Osteoblast (primary cell): ENCODE measurements around the gene LGALS9. TPM values are rescaled to one million over a fixed set of nuclear protein-coding genes. Genes with fewer than 3 reads are reported as not detected.

Experiments
- DNase-seq: peaks from one replicate; pipeline ENCODE4 v3.0.0; 2011; ENCODE audit warnings: low spot score, mixed read lengths; ENCODE audit not compliant: insufficient read length; ENCODE audit errors: missing footprints
- H2AFZ ChIP-seq: 2 replicates; pipeline ENCODE4 v1.6.0; 2011; ENCODE audit warnings: mild to moderate bottlenecking, low read length
- H3K27ac ChIP-seq: 2 replicates; pipeline ENCODE4 v1.5.1; 2011; ENCODE audit warnings: mild to moderate bottlenecking, low read depth, low read length, moderate library complexity
- H3K27me3 ChIP-seq: 2 replicates; pipeline ENCODE4 v1.6.0; 2012; ENCODE audit warnings: mild to moderate bottlenecking, control low read depth, inconsistent platforms, low read length, moderate library complexity; ENCODE audit not compliant: insufficient read depth
- H3K36me3 ChIP-seq: 2 replicates; pipeline ENCODE4 v1.5.1; 2011; ENCODE audit warnings: mild to moderate bottlenecking, low read length, control low read depth, moderate library complexity; ENCODE audit not compliant: insufficient read depth
- H3K4me1 ChIP-seq: 2 replicates; pipeline ENCODE4 v1.5.1; 2011; ENCODE audit warnings: mild to moderate bottlenecking, low read length, control low read depth, moderate library complexity; ENCODE audit not compliant: insufficient read depth
- H3K4me2 ChIP-seq: 2 replicates; pipeline ENCODE4 v1.6.0; 2011; ENCODE audit warnings: mild to moderate bottlenecking, low read length; ENCODE audit not compliant: insufficient read depth
- H3K4me3 ChIP-seq: fragments of 200-600 bp; sonication (generic); 3 replicates; pipeline ENCODE4 v1.5.1; 2012; ENCODE audit warnings: mild to moderate bottlenecking, low read length, inconsistent platforms; ENCODE audit not compliant: insufficient read depth
- H3K79me2 ChIP-seq: 2 replicates; pipeline ENCODE4 v1.6.0; 2012; ENCODE audit warnings: mild to moderate bottlenecking, low read length, control low read depth, inconsistent platforms; ENCODE audit not compliant: insufficient read depth
- H3K9me3 ChIP-seq: 2 replicates; pipeline ENCODE4 v1.5.1; 2011; ENCODE audit warnings: low read depth, low read length, control low read depth
- H4K20me1 ChIP-seq: 2 replicates; pipeline ENCODE4 v1.6.0; 2012; ENCODE audit warnings: mild to moderate bottlenecking, low read length, control low read depth; ENCODE audit not compliant: insufficient read depth
- total RNA-seq: library from RNA; depleted of rRNA; stranded (reverse); fragments of >200 nt; gene quantifications from 2 replicates; pipeline ENCODE4 v1.2.3, GENCODE V29; 2012
- TF ChIP-seq, protein P1 (sequence below): IDR thresholded peaks from 2 replicates; pipeline ENCODE4 v1.5.1; 2011; ENCODE audit warnings: mild to moderate bottlenecking, low read depth, low read length, moderate library complexity; ENCODE audit errors: extremely low read depth

LGALS9 gene
- total RNA-seq, 1 donor: 1.4 TPM

DNA sequence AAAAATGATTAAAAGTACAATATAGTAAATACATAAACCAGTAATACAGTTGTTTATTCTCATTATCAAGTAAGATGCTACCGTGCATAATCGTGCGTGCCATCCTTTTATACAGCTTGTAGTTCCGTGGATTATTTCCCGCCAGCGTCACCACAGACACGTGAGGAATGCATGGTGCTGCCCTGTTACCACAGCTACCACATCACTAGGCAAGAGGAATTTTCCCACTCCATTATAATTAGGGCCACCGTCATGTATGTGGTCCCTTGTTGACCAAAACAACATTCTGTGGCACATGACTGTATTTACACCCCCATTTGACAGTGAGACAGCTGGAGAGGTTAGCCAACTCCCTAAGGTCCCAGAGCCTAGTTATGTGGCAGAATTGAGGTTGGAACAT is 30.5 kb upstream of the LGALS9 start:
- no peak overlapping the region for H2AFZ ChIP-seq
- TF ChIP-seq, protein P1, sequence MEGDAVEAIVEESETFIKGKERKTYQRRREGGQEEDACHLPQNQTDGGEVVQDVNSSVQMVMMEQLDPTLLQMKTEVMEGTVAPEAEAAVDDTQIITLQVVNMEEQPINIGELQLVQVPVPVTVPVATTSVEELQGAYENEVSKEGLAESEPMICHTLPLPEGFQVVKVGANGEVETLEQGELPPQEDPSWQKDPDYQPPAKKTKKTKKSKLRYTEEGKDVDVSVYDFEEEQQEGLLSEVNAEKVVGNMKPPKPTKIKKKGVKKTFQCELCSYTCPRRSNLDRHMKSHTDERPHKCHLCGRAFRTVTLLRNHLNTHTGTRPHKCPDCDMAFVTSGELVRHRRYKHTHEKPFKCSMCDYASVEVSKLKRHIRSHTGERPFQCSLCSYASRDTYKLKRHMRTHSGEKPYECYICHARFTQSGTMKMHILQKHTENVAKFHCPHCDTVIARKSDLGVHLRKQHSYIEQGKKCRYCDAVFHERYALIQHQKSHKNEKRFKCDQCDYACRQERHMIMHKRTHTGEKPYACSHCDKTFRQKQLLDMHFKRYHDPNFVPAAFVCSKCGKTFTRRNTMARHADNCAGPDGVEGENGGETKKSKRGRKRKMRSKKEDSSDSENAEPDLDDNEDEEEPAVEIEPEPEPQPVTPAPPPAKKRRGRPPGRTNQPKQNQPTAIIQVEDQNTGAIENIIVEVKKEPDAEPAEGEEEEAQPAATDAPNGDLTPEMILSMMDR: no peak
- no peaks in the 10 kb centered on the region for H3K9me3 ChIP-seq
- no peak overlapping the region for H3K4me3 ChIP-seq
- H3K27me3 ChIP-seq: no peaks in the 10 kb centered on the region
- H3K79me2 ChIP-seq: no peaks in the 10 kb centered on the region
- no peaks in the 10 kb centered on the region for H3K36me3 ChIP-seq
- DNase-seq: no peak
- no peaks in the 10 kb centered on the region for H4K20me1 ChIP-seq
- no peak overlapping the region for H3K4me2 ChIP-seq
- peaks cover 4% of the 10 kb centered on the region for H3K4me1 ChIP-seq
- peak overlapping the region; percentile 32 for H3K27ac ChIP-seq

DNA sequence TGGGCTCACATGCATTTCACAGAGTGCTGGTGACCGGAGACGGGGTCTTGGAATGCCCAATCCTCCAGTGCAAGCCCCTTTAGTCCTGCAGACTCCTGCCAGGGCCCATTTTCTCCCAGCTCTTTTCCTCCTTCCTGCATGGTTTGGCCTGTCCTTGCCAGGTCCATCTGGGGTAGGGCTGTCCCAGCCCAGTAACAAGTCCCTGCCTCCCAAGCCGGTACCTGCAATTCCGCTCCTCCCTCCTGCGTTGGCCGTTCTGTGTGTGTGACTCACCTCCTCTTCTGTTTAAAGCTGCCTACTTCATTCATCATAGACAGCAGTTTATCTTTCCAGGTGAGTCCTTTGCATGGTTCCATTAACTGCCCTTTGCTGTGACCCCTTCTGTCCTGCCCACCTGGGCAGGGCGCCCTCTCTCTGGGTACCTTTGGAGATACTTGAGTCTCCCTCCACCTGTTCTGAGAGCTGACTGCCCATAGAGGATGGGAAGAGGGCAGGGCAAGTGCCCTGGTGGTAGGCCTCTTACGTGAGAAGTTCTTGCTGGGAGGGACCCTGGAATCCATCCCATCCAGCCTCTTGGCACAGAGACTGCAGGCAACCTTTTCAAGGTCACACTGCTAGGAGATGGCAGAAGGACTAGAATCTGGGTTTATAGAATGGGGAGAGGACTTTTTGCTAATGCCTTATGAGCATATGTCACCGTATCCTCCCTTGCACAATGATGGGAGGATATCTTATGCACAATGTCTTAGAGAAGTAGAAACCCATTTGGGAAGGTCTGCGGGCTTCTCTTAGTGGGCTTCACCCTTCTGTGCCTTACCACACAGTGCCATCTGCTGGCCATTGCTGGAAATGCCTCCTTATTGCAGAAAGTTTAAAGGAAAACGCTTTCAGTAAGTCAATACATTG is 29.7 kb upstream of the LGALS9 start:
- H2AFZ ChIP-seq: no peak overlapping the region
- no peak overlapping the region for H3K4me2 ChIP-seq
- no peak overlapping the region for H3K4me3 ChIP-seq
- peak overlapping the region; percentile 32 for H3K27ac ChIP-seq
- H3K79me2 ChIP-seq: no peaks in the 10 kb centered on the region
- H3K4me1 ChIP-seq: peaks cover 4% of the 10 kb centered on the region
- no peaks in the 10 kb centered on the region for H3K27me3 ChIP-seq
- H3K9me3 ChIP-seq: no peaks in the 10 kb centered on the region
- H4K20me1 ChIP-seq: no peaks in the 10 kb centered on the region
- TF ChIP-seq, protein P1: peak; percentile 97
- peak; percentile 97 for DNase-seq
- no peaks in the 10 kb centered on the region for H3K36me3 ChIP-seq

DNA sequence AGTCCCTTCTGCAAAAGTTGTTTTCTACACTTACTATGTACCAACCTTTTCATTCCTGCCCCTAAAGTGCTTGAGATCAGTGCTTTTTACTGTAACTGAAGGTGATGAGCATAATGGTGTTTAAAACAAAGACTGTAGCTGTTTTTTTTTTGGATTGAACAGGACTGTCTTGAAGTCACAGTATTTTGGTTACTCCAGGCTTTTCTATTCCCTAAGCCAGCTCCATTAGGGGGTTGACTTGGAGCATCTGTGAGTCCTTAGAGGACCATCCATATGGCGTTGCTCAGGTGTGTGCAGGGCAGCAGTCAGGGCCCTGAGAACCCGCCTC is 29.0 kb upstream of the LGALS9 start:
- H3K36me3 ChIP-seq: no peaks in the 10 kb centered on the region
- TF ChIP-seq, protein P1: no peak
- no peak for DNase-seq

DNA sequence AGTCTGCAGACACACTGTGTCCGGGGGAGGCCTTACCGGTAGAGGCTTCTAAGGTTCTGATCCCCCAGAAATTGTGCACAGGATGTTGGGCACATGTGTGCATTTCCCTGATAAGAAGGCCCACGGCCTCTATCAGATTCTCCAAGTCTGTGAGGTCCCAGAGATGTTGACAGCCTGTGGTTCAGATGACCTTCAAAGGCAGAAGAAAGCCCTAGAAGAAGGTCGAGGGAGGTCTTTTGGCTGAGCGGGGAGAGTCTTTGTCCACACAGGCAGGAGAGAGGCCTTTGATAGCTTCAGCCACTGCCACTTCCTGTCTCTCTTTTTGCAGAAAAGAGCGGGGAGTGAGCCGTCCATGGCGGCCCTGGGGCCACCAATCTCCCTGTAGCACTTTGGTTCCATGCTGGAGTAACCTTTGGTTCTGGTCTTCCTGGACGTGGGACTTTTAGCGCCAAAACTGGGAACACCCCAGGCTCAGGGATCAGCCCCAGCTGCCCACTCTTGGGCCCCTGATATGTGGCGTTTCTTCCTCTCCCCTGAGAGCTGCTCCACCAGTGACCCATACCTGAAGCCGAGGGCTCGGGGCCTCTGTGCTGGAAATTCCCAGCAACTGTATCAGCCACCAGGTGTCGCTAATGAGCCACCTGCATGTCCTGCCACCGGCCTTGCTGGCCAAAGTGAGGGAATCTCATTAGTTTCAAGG is 28.1 kb upstream of the LGALS9 start:
- Histone ChIP-seq H3K27me3 (no peaks in the 10 kb centered on the region), H3K4me3 (no peak overlapping the region), H3K4me1 (peaks cover 4% of the 10 kb centered on the region), H3K27ac (no peak overlapping the region), H3K79me2 (no peaks in the 10 kb centered on the region), H2AFZ (no peak overlapping the region), H3K36me3 (no peaks in the 10 kb centered on the region), H3K9me3 (no peaks in the 10 kb centered on the region), H3K4me2 (no peak overlapping the region), H4K20me1 (no peaks in the 10 kb centered on the region)
- TF ChIP-seq, protein P1: peak; percentile 97
- peak; percentile 99 for DNase-seq

More for the DNA sequence above, 29.0 kb upstream of the LGALS9 start:
- no peak overlapping the region for H3K4me2 ChIP-seq
- H2AFZ ChIP-seq: no peak overlapping the region
- H3K27ac ChIP-seq: no peak overlapping the region
- H3K4me3 ChIP-seq: no peak overlapping the region
- H3K9me3 ChIP-seq: no peaks in the 10 kb centered on the region
- no peaks in the 10 kb centered on the region for H4K20me1 ChIP-seq
- no peaks in the 10 kb centered on the region for H3K27me3 ChIP-seq
- H3K79me2 ChIP-seq: no peaks in the 10 kb centered on the region
- H3K4me1 ChIP-seq: peaks cover 4% of the 10 kb centered on the region
